Measurements from ENCODE around the gene PFN4. TPM values are rescaled to one million over a fixed set of nuclear protein-coding genes. Genes with fewer than 3 reads are reported as not detected.

PFN4 gene
- total RNA-seq, 6 experiments from 2014 or later: 0.22 to 0.66 (median 0.30) TPM; not detected in 2

DNA sequence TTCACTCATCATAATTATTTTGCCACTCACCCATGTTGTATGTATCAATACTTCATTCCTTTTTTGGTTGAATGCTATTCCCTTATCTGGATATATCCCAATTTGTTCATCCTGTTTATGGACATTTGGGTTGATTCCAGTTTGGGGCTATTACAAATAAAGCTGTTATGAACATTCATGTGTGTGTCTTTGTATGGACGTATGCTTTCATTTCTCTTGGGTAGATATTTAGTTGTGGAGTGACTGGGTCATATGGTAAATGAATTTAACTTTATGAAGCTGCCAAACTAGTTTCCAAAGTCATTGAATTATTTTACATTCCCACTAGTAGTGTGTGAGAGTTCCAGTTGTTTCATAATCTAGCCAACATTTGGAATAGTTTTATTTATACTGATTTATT is 2.8 kb upstream of the PFN4 start:
- WGBS (ENCODE audit: insufficient coverage, low coverage, low lambda C conversion rate, missing lambda C conversion rate): 25% methylated on average over 1 of the region's 1 CpG
- no peak for ATAC-seq
- Histone ChIP-seq H3K4me1 (no peaks in the 10 kb centered on the region), H3K27ac (no peak overlapping the region), H3K4me3 (no peak overlapping the region), H3K27me3 (no peaks in the 10 kb centered on the region), H3K36me3 (no peaks in the 10 kb centered on the region), H3K9me3 (no peaks in the 10 kb centered on the region)
- TF ChIP-seq, protein P1, sequence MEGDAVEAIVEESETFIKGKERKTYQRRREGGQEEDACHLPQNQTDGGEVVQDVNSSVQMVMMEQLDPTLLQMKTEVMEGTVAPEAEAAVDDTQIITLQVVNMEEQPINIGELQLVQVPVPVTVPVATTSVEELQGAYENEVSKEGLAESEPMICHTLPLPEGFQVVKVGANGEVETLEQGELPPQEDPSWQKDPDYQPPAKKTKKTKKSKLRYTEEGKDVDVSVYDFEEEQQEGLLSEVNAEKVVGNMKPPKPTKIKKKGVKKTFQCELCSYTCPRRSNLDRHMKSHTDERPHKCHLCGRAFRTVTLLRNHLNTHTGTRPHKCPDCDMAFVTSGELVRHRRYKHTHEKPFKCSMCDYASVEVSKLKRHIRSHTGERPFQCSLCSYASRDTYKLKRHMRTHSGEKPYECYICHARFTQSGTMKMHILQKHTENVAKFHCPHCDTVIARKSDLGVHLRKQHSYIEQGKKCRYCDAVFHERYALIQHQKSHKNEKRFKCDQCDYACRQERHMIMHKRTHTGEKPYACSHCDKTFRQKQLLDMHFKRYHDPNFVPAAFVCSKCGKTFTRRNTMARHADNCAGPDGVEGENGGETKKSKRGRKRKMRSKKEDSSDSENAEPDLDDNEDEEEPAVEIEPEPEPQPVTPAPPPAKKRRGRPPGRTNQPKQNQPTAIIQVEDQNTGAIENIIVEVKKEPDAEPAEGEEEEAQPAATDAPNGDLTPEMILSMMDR (IDR thresholded peaks at IDR 0.05): no peak
- no peak for TF ChIP-seq POLR2A (IDR thresholded peaks at IDR 0.05)
- intact Hi-C loops (cut with DNase I): no loop called here
- DNase-seq: no peak

DNA sequence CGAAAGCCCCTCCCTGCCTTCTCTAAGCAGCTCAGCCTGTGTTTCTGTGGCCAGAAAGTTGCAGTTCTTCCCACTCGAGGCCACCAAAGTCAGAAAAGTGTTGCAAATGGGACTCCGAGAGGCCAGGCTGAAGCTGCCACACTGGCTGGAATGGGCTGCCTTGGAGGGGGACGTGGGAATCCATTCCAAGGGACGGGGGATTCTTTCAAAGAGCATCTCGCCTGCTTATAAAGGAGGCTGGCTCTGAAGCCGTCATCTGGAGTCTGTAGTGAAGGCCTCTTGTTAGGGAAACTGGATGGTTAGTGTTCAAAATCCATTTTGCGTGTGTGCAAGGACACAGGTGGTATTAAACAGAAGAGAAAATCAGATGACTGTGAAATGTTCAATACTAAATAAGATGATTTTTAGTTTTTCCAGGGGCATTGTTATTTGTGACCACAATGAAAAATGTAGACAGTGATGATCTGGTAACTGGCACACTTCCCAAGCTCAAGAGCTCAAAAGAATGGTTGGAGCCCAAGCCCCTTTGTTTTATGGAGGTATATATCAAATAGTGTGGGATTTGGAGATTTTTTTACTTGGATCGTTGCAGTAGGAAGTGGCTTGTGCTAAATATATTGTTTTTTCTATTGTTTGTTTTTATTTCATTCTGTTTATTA is 917 bp upstream of the PFN4 start:
- 31% methylated on average over 8 of the region's 9 CpGs for WGBS (ENCODE audit: insufficient coverage, low coverage, low lambda C conversion rate, missing lambda C conversion rate)
- Histone ChIP-seq H3K27me3 (no peaks in the 10 kb centered on the region), H3K4me3 (peak overlapping the region; percentile 53 to 74 (median 73)), H3K27ac (peak overlapping the region; percentile 65 to 72 (median 68)), H3K36me3 (no peaks in the 10 kb centered on the region), H3K9me3 (no peaks in the 10 kb centered on the region), H3K4me1 (no peaks in the 10 kb centered on the region)
- DNase-seq (no peak), ATAC-seq (peak in 1 of 4 donors; percentile 3)
- intact Hi-C loops (cut with DNase I): no loop called here
- TF ChIP-seq, protein P1 (IDR thresholded peaks at IDR 0.05): no peak
- TF ChIP-seq POLR2A (IDR thresholded peaks at IDR 0.05): no peak

DNA sequence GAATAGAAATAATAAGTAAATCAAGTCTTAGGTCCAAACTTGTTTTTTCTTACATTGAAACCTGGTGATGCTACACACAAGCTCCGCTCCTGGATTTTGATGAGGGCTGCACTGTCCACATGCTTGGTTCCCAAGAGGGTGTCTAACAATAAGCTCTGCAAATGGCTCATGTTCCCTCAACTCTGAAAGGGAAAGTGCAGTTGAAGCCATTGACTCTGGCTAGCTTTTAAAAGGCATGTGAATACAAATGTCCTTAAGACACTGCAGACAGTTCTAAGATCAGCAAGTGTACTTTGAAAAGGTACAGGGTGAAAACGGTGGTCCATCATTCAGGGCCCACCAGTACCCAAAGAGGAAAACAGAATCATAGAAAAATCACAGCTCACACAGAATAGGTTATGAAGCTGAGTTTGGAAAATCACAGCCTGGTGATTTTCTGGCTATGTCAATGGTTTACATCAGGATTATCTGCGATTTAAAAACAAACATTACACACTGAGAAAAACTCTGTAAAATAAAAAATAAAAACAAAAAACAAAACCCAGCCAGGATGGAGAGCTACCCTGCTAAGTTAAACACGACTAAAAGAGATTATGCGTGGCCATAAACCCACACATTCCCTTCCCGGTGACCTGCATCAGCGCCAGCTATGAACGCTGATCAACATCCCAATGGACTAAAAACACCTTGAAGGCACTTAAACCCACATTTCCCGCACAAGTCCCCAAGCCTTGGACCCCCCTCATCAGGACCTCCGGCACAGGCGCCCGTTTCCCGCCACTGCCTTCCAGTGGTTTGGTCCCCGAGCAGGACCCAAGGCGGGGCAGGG is 554 bp downstream of the PFN4 start:
- TF ChIP-seq, protein P1 (IDR thresholded peaks at IDR 0.05): no peak
- TF ChIP-seq POLR2A (IDR thresholded peaks at IDR 0.05): no peak
- no peak for DNase-seq
- Histone ChIP-seq H3K4me1 (no peaks in the 10 kb centered on the region), H3K27ac (peak overlapping the region; percentile 65 to 72 (median 68)), H3K27me3 (no peaks in the 10 kb centered on the region), H3K36me3 (no peaks in the 10 kb centered on the region), H3K4me3 (peak overlapping the region; percentile 53 to 74 (median 73)), H3K9me3 (no peaks in the 10 kb centered on the region)
- 10% methylated on average over 15 of the region's 15 CpGs for WGBS (ENCODE audit: insufficient coverage, low coverage, low lambda C conversion rate, missing lambda C conversion rate)
- peak in 1 of 4 donors; percentile 3 for ATAC-seq
- intact Hi-C loops (cut with DNase I): no loop called here

GRCh38 chr2:24121469-24121868 is 1.7 kb downstream of the PFN4 start:
- Histone ChIP-seq H3K27ac (no peak overlapping the region), H3K9me3 (no peaks in the 10 kb centered on the region), H3K4me3 (no peak overlapping the region), H3K36me3 (no peaks in the 10 kb centered on the region), H3K4me1 (no peaks in the 10 kb centered on the region), H3K27me3 (no peaks in the 10 kb centered on the region)
- 89% methylated on average over 3 of the region's 4 CpGs for WGBS (ENCODE audit: insufficient coverage, low coverage, low lambda C conversion rate, missing lambda C conversion rate)
- intact Hi-C loops (cut with DNase I): no loop called here
- DNase-seq (no peak), ATAC-seq (no peak)
- TF ChIP-seq, protein P1 (IDR thresholded peaks at IDR 0.05): no peak
- TF ChIP-seq POLR2A (IDR thresholded peaks at IDR 0.05): no peak
